Thyroid gland (tissue), 4 donors: ENCODE data around the gene MNS1. TPM values are rescaled to one million over a fixed set of nuclear protein-coding genes. Genes with fewer than 3 reads are reported as not detected.
"Not testable (repeated sequence)": the region's sequence is repeated elsewhere in the genome, so short reads cannot be mapped to it uniquely, and the experiment has no call there.

Source experiments
- DNase-seq, 2 donors: peaks; one replicate each; pipeline ENCODE4 v3.0.0-alpha.2; 2019
- H3K27ac ChIP-seq, 3 donors: fragments of 200-600 bp; sonication (generic); 1 replicate in 2 of 3; 2 replicates in 1 of 3; pipeline ENCODE4 v1.5.1; 2016 to 2019; ENCODE audit warnings: mild to moderate bottlenecking in 1 of 3, moderate library complexity in 1 of 3
- H3K27me3 ChIP-seq: fragments of 200-600 bp; sonication (generic); one replicate; pipeline ENCODE4 v1.5.1; 2019
- H3K36me3 ChIP-seq, 2 donors: fragments of 200-600 bp; sonication (generic); one replicate each; pipeline ENCODE4 v1.5.1; 2016 to 2019
- H3K4me1 ChIP-seq, 2 donors: fragments of 200-600 bp; sonication (generic); one replicate each; pipeline ENCODE4 v1.5.1; 2017 to 2019
- H3K4me3 ChIP-seq, 3 donors: fragments of 200-600 bp; sonication (generic); replicated peaks in 1 of 3; 1 replicate in 2 of 3; 2 replicates in 1 of 3; pipeline ENCODE4 v1.5.1; 2016; ENCODE audit warnings: mild to moderate bottlenecking in 1 of 3
- H3K9me3 ChIP-seq: fragments of 200-600 bp; sonication (generic); one replicate; pipeline ENCODE4 v1.5.1; 2017
- POLR2A ChIP-seq, 2 donors: fragments of 450-650 bp; IDR thresholded peaks; one replicate each; pipeline ENCODE4 v1.6.1; 2017; ENCODE audit warnings: antibody characterized with exemption in 2 of 2, mild to moderate bottlenecking in 2 of 2, moderate library complexity in 1 of 2
- WGBS, 2 donors: methylation state at CpG; one replicate each; pipeline ENCODE4 v1.1.5; 2017; 5-methylcytosine and 5-hydroxymethylcytosine counted together
- intact Hi-C: fragments of 100-400 bp; cut with DNase I; formaldehyde crosslinking; loops from one replicate; pipeline ENCODE4 v1.15.1; 2023
- total RNA-seq, 4 donors: library from RNA; depleted of rRNA; stranded (reverse); fragments of >200 nt; gene quantifications; one replicate each; pipeline ENCODE4 v1.2.3, GENCODE V29; 2016
- TF ChIP-seq, protein P1 (sequence below), 6 experiments: fragments of 200-600 bp in 3 of 6; fragments of 450-650 bp in 3 of 6; sonication (generic) in 3 of 6; IDR thresholded peaks; one replicate each; pipeline ENCODE4 v1.5.1; 2016 to 2019; ENCODE audit warnings: antibody characterized with exemption in 6 of 6, mild to moderate bottlenecking in 2 of 6, inconsistent platforms in 1 of 6, moderate library complexity in 1 of 6

Gene MNS1
- total RNA-seq, 4 donors from 2014 or later = 0.78 to 1.6 (median 1.4) TPM

DNA sequence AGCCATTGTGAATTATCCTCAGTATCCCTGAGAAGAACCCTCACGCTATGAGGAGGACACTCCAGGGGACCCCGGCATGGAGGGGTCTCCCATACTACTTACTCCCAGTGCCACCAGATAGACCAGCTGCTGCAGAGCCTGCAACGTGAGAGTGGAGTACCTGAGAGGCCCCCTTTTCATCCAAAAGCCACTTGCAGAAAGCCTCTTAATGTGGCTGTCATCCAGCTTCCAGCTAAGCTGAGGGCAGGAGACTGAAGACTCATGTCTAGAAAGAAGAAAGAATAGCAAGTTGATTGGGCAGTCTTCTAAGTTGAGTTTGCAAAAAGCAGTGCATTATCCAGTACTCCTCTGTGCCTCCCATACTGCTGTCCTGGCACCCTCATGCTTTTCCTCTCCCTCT is 27.3 kb upstream of the MNS1 start:
- no peak overlapping the region for H3K4me3 ChIP-seq

DNA sequence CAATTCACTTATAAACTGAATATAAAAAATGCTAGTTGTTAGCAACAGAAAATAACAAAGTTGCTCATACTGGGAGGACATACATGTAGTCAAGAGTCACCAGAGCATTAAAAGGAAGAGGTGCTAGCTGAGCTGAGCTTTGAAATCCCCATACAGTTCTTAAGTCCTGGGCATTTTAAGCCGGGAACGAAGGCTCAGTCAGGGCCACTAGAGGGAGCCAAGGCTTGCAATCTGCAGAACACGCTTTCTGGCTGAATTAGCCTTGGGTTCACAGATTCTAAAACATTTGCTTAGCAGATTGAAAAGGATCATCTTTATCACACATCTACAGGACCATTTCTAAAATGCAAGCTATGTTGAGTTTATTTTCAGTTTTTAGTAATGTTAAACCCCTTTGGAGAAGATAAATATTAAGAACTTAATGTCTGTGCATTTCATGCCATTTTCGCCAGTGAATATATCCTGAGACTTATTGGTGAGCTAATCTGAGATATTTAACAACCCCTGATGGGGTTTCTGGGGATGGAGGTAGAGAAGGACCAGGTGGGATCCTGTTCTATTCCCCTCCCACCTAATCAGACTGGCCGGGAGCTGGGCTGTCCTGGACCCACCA is 26.3 kb upstream of the MNS1 start:
- H3K4me1 ChIP-seq = no peaks in the 10 kb centered on the region
- no peaks in the 10 kb centered on the region for H3K9me3 ChIP-seq
- 37 to 42% methylated on average over 5 of the region's 5 CpGs for WGBS, 2 donors
- H3K36me3 ChIP-seq = no peaks in the 10 kb centered on the region
- TF ChIP-seq POLR2A (IDR thresholded peaks at IDR 0.05) = no peak
- TF ChIP-seq, protein P1, sequence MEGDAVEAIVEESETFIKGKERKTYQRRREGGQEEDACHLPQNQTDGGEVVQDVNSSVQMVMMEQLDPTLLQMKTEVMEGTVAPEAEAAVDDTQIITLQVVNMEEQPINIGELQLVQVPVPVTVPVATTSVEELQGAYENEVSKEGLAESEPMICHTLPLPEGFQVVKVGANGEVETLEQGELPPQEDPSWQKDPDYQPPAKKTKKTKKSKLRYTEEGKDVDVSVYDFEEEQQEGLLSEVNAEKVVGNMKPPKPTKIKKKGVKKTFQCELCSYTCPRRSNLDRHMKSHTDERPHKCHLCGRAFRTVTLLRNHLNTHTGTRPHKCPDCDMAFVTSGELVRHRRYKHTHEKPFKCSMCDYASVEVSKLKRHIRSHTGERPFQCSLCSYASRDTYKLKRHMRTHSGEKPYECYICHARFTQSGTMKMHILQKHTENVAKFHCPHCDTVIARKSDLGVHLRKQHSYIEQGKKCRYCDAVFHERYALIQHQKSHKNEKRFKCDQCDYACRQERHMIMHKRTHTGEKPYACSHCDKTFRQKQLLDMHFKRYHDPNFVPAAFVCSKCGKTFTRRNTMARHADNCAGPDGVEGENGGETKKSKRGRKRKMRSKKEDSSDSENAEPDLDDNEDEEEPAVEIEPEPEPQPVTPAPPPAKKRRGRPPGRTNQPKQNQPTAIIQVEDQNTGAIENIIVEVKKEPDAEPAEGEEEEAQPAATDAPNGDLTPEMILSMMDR (IDR thresholded peaks at IDR 0.05) = peak in 5 of 6 experiments; percentile 22 to 86 (median 45)
- no peak overlapping the region for H3K27ac ChIP-seq
- peak; percentile 48 to 49 for DNase-seq
- intact Hi-C loops = loop anchor here (10.0 kb wide), 2 partner anchors 654 to 814 kb away; no protein-coding TSS in a partner anchor
- no peak overlapping the region for H3K4me3 ChIP-seq
- H3K27me3 ChIP-seq = no peaks in the 10 kb centered on the region

More for the DNA sequence above, 27.3 kb upstream of the MNS1 start:
- no peaks in the 10 kb centered on the region for H3K27me3 ChIP-seq
- WGBS, 2 donors = 45 to 47% methylated on average over 3 of the region's 3 CpGs
- no peaks in the 10 kb centered on the region for H3K4me1 ChIP-seq
- H3K36me3 ChIP-seq = no peaks in the 10 kb centered on the region
- DNase-seq = no peak
- TF ChIP-seq POLR2A (IDR thresholded peaks at IDR 0.05) = no peak
- TF ChIP-seq, protein P1 (IDR thresholded peaks at IDR 0.05) = no peak
- no peak overlapping the region for H3K27ac ChIP-seq
- no peaks in the 10 kb centered on the region for H3K9me3 ChIP-seq
- intact Hi-C loops = loop anchor here (10.0 kb wide), 2 partner anchors 653 to 813 kb away; no protein-coding TSS in a partner anchor

DNA sequence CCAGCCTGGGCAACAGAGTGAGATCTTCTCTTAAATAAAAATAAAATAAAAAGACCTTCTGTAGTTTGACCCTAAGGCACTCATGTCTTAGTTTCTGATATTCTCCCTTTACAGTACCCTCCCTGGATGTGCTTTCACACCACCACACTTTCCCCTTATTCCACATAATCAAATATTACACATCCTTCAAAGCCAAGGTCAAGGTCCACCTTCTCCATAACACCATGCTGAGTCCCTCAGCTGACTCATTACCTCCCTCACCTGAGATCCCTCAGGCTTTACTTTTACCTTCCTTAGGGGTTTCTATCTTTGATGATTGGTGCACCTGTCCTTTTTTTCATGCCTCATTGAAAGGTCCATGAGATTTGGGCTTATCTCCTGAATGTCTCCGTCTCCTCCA is 25.5 kb upstream of the MNS1 start:
- 97% methylated on average over 1 of the region's 1 CpG for WGBS, 2 donors
- intact Hi-C loops = loop anchor here (10.0 kb wide), 2 partner anchors 654 to 814 kb away; no protein-coding TSS in a partner anchor
- Histone ChIP-seq H3K27ac (no peak overlapping the region), H3K27me3 (no peaks in the 10 kb centered on the region), H3K9me3 (no peaks in the 10 kb centered on the region), H3K36me3 (no peaks in the 10 kb centered on the region), H3K4me3 (no peak overlapping the region), H3K4me1 (no peaks in the 10 kb centered on the region)
- TF ChIP-seq, protein P1 (IDR thresholded peaks at IDR 0.05) = no peak
- TF ChIP-seq POLR2A (IDR thresholded peaks at IDR 0.05) = no peak
- no peak for DNase-seq

DNA sequence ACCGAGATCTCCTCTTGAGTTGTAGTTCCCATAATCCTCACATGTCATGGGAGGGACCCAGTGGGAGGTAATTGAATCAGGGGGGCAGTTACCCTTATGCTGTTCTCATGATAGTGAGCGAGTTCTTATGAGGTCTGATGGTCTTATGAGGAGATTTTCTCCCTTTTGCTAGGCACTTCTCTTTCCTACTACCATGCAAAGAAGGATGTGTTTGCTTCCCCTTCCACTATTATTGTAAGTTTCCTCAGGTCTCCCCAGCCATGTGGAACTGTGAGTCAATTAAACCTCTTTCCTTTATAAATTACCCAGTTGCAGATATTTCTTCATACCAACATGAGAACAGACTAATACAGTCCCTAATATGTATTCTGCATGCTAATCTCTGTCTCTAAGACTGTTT is 21.3 kb upstream of the MNS1 start:
- intact Hi-C loops, DNase-seq, H3K27ac ChIP-seq, H3K9me3 ChIP-seq, H3K4me3 ChIP-seq, H3K36me3 ChIP-seq, H3K27me3 ChIP-seq, H3K4me1 ChIP-seq: not testable (repeated sequence)
- WGBS, 2 donors = 77 to 90% methylated on average over 2 of the region's 2 CpGs

DNA sequence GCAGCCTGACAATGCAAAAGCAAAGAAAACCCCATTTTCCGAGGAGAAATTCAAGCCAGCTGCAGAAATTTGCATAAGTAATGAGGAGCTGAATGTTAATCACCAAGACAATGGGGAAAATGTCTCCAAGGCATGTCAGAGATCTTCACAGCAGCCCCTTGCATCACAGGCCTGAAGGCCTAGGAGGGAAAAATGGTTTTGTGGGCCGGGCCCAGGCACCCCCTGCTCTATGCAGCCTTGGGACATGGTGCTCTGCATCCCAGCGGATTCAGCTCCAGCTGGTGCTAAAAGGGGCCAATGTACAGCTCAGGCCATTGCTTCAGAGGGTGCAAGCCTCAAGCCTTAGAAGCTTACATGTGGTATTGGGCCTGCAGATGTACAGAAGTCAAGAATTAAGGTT is 20.5 kb upstream of the MNS1 start:
- DNase-seq, H3K36me3 ChIP-seq, H3K4me1 ChIP-seq, H3K27me3 ChIP-seq, H3K27ac ChIP-seq, H3K4me3 ChIP-seq, intact Hi-C loops, H3K9me3 ChIP-seq: not testable (repeated sequence)
- 82 to 85% methylated on average over 2 to 3 of the region's 3 CpGs for WGBS, 2 donors

DNA sequence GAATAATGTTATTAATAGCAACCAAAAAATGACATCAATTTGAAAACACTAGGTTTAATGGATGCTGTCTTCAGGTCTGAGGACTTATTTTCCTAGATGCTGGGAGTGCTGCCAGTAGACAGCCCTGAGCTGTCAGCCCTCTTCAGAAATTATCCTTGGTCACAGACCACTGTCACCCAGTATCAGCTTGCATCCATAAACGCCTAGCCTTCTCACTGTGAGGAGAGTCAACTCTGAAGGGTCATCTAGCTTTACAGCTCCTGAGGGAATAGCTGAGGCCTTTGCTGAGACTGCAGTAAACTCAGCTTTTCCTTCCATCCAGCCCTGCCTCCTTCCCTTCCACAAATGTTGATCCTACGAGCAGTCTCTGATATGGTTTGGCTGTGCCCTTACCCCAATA is 19.4 kb upstream of the MNS1 start:
- H3K27ac ChIP-seq = no peak overlapping the region
- DNase-seq = no peak
- WGBS, 2 donors = 72 to 78% methylated on average over 2 of the region's 2 CpGs
- H3K9me3 ChIP-seq = no peaks in the 10 kb centered on the region
- no peaks in the 10 kb centered on the region for H3K4me1 ChIP-seq
- H3K36me3 ChIP-seq = no peaks in the 10 kb centered on the region
- H3K27me3 ChIP-seq = no peaks in the 10 kb centered on the region
- H3K4me3 ChIP-seq = no peak overlapping the region
- intact Hi-C loops = no loop called here
- TF ChIP-seq POLR2A (IDR thresholded peaks at IDR 0.05) = no peak
